Mucosa of stomach (tissue), 1 donor: ENCODE data around the gene PLCL2.
"Not testable (repeated sequence)": the region's sequence is repeated elsewhere in the genome, so short reads cannot be mapped to it uniquely, and the experiment has no call there.

Experiments
- H3K27me3 ChIP-seq: one replicate; pipeline ENCODE4 v1.7.0; 2013; ENCODE audit warnings: mild to moderate bottlenecking, low read length; ENCODE audit not compliant: control insufficient read depth, insufficient read depth
- H3K36me3 ChIP-seq: one replicate; pipeline ENCODE4 v1.7.0; 2013; ENCODE audit warnings: low read length; ENCODE audit not compliant: control insufficient read depth, insufficient read depth
- H3K4me1 ChIP-seq: one replicate; pipeline ENCODE4 v1.7.0; 2013; ENCODE audit warnings: mild to moderate bottlenecking, low read length; ENCODE audit not compliant: control insufficient read depth, insufficient read depth
- H3K4me3 ChIP-seq: one replicate; pipeline ENCODE4 v1.7.0; 2013; ENCODE audit warnings: low read length
- H3K9ac ChIP-seq: one replicate; pipeline ENCODE4 v1.7.0; 2013; ENCODE audit warnings: mild to moderate bottlenecking, low read length, moderate library complexity
- H3K9me3 ChIP-seq: one replicate; pipeline ENCODE4 v1.7.0; 2013; ENCODE audit warnings: mild to moderate bottlenecking, low read length, moderate library complexity; ENCODE audit not compliant: control insufficient read depth
- donor health status: Pancreatic carcinoma.

The PLCL2 gene

DNA sequence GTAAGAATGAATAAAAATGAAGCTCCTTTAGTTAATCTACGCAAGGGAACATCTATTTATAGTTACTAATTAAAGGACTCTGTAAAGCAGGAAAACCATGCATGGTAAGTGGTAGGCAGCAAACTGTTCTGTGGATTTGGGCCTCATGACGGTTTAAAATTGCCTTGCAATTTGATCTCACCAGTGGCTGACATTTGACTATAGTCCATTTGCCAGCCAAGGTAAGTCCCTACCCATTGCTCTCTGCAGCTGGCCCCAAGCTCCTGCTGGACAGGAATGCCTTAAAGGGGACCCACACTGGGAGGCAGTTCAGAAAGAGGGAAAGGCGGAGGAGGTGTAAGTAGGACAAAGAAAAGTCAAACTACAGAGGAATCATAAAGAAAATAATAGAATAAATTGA, 203.3 kb downstream of the PLCL2 start:
- H3K4me1 ChIP-seq: no peaks in the 10 kb centered on the region
- no peak overlapping the region for H3K4me3 ChIP-seq
- H3K27me3 ChIP-seq: no peaks in the 10 kb centered on the region
- no peak overlapping the region for H3K9ac ChIP-seq
- no peaks in the 10 kb centered on the region for H3K36me3 ChIP-seq
- H3K9me3 ChIP-seq: no peaks in the 10 kb centered on the region

GRCh38 chr3:17088602-17089313, 204.0 kb downstream of the PLCL2 start:
- Histone ChIP-seq H3K9ac (no peak overlapping the region), H3K27me3 (no peaks in the 10 kb centered on the region), H3K4me3 (no peak overlapping the region), H3K9me3 (no peaks in the 10 kb centered on the region), H3K36me3 (no peaks in the 10 kb centered on the region), H3K4me1 (no peaks in the 10 kb centered on the region)

- H3K4me3 ChIP-seq: no peak overlapping the region
- no peak overlapping the region for H3K9ac ChIP-seq
- no peaks in the 10 kb centered on the region for H3K27me3 ChIP-seq
- no peaks in the 10 kb centered on the region for H3K4me1 ChIP-seq
- no peaks in the 10 kb centered on the region for H3K9me3 ChIP-seq
- H3K36me3 ChIP-seq: no peaks in the 10 kb centered on the region
These were observed 204.6 kb downstream of the PLCL2 start for GRCh38 chr3:17089314-17089700.

- H3K9me3 ChIP-seq: no peaks in the 10 kb centered on the region
- H3K9ac ChIP-seq: no peak overlapping the region
- no peaks in the 10 kb centered on the region for H3K4me1 ChIP-seq
- H3K4me3 ChIP-seq: no peak overlapping the region
- H3K27me3 ChIP-seq: no peaks in the 10 kb centered on the region
- H3K36me3 ChIP-seq: no peaks in the 10 kb centered on the region
These were observed 205.7 kb downstream of the PLCL2 start for GRCh38 chr3:17090280-17090983.

DNA sequence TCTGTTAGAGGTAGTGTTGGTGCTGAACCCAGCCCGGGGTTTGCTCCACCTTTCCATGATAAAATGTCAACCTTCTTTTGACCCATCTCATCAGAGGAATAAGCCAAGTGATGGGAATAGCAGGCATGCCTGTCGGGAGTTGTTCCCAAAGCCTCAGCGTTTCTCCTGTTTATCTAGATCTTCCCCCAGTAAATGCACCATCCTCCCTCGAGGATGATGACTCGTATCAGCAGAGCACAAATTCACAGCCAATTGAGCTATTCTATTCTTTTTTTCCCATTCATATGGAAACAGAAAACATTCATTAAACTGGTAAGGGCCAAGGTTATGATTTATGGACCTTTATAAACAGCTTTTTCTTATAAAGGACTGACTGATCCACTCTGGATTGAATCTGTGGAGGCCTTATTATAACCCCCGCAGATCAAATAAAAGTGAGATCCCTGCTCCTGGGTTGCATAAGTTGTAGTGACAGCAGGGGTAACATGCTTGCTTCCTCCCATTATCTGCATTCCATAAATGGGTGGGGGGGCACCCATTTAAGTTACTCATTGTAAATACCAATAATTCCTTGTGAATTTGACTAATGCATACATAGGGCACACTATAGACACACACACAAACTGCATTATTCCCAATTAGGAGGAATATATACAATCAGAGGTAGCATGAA, 207.3 kb downstream of the PLCL2 start:
- Histone ChIP-seq H3K36me3 (no peaks in the 10 kb centered on the region), H3K9ac (no peak overlapping the region), H3K27me3 (no peaks in the 10 kb centered on the region), H3K4me1 (no peaks in the 10 kb centered on the region), H3K4me3 (no peak overlapping the region), H3K9me3 (no peaks in the 10 kb centered on the region)

DNA sequence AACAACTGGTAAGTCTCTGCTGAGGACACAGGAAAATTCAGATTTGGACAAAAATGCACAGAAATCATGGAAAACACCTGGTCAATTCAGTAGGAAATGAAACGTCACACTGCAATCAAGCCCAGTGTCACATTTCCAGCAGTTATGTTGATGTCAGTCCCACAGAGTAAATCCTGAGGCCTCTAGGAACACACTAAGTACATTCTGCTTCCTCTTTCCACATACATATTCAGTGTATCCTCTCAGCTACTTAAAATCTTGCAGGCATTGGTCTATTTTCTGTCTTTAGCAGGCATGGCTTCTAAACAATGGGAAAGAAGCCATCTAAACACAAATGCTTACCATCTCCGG, 207.8 kb downstream of the PLCL2 start:
- H3K9me3 ChIP-seq: no peaks in the 10 kb centered on the region
- H3K27me3 ChIP-seq: no peaks in the 10 kb centered on the region
- no peaks in the 10 kb centered on the region for H3K4me1 ChIP-seq
- no peak overlapping the region for H3K9ac ChIP-seq
- no peaks in the 10 kb centered on the region for H3K36me3 ChIP-seq
- H3K4me3 ChIP-seq: no peak overlapping the region

DNA sequence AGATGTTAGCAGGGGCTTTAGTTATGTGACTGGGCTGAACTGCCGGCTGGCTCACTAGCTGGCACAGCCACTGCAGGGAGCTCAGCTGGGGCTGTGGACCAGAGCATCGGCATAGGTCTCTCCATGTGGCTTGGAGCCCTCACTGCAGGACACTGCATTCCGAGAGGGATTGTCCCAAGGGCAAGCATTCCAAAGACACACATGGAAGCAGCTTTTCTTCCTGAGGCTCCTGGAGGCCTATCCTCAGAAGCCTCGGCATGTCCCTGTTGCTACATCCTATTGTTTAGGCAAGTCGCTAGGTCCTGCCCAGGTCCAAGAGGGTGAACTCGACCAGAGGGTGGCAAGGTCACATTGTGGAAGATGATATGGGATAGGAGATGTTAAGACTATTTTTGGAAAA, 209.8 kb downstream of the PLCL2 start:
- no peak overlapping the region for H3K4me3 ChIP-seq
- no peaks in the 10 kb centered on the region for H3K9me3 ChIP-seq
- H3K4me1 ChIP-seq: no peaks in the 10 kb centered on the region
- no peaks in the 10 kb centered on the region for H3K27me3 ChIP-seq
- H3K36me3 ChIP-seq: no peaks in the 10 kb centered on the region
- no peak overlapping the region for H3K9ac ChIP-seq

DNA sequence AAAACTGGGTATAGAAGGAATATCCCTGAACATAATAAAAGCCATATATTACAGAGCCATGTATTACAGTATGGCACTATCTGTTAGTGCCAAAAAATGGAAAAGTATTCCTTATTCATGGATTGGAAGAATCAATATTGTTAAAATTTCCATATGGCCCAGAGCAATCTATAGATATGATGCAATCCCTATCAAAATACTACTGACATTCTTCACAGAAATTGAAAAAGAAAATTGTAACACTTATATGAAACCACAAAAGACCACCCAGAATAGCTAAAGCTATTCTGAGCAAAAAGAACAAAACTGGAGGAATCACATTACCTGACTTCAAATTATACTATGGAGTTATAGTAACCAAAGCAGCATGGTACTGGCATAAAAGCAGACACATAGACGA, 218.8 kb downstream of the PLCL2 start:
- Histone ChIP-seq H3K4me3 (no peak overlapping the region), H3K9me3 (no peaks in the 10 kb centered on the region), H3K4me1 (no peaks in the 10 kb centered on the region), H3K9ac (no peak overlapping the region), H3K27me3 (no peaks in the 10 kb centered on the region), H3K36me3 (no peaks in the 10 kb centered on the region)

- not testable (repeated sequence) for H3K36me3 ChIP-seq
These were observed 222.0 kb downstream of the PLCL2 start for GRCh38 chr3:17106801-17107200.

DNA sequence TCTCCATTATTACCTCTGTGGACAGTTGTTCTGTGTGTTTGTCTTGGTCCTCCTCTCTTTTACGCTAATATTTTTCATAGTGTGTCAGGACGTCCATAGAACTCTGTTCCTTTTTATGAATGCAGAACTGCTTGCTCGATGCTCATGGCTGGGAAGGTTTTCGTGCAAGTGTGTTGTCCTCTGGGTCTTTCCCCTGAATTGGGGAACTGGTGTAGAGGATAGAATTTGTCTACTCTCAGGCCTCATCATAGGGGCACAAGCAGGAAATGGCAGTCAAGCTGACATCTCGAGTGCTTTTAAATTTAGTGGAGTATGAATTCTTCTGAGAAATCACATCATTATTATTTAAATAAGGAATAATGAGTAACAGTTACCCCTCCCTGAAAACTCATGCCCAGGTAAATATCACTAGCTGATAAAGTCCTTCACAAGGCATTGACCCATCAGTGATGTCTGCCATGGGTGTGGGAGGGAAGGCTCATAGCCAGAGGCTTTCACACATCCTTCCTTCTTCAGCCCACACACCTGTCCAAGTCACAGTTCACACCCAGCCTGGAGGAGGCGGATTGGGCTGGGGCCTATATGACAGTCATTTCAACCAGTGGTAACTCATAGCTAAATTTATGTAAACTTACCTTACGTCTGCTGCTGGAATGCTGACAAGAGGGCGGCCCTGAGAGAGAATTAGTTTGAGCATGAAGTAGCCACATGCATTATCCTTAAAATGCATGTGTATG, 226.1 kb downstream of the PLCL2 start:
- no peak overlapping the region for H3K9ac ChIP-seq
- no peaks in the 10 kb centered on the region for H3K36me3 ChIP-seq
- no peak overlapping the region for H3K4me3 ChIP-seq
- H3K27me3 ChIP-seq: no peaks in the 10 kb centered on the region
- no peaks in the 10 kb centered on the region for H3K4me1 ChIP-seq
- H3K9me3 ChIP-seq: no peaks in the 10 kb centered on the region

More at GRCh38 chr3:17106801-17107200, 222.0 kb downstream of the PLCL2 start:
- not testable (repeated sequence) for H3K9ac ChIP-seq, H3K27me3 ChIP-seq, H3K9me3 ChIP-seq, H3K4me1 ChIP-seq, H3K4me3 ChIP-seq

- no peaks in the 10 kb centered on the region for H3K36me3 ChIP-seq
- H3K9me3 ChIP-seq: no peaks in the 10 kb centered on the region
- H3K27me3 ChIP-seq: no peaks in the 10 kb centered on the region
- H3K4me1 ChIP-seq: no peaks in the 10 kb centered on the region
- H3K9ac ChIP-seq: no peak overlapping the region
- H3K4me3 ChIP-seq: no peak overlapping the region
These were observed 226.8 kb downstream of the PLCL2 start for GRCh38 chr3:17111586-17111985.

DNA sequence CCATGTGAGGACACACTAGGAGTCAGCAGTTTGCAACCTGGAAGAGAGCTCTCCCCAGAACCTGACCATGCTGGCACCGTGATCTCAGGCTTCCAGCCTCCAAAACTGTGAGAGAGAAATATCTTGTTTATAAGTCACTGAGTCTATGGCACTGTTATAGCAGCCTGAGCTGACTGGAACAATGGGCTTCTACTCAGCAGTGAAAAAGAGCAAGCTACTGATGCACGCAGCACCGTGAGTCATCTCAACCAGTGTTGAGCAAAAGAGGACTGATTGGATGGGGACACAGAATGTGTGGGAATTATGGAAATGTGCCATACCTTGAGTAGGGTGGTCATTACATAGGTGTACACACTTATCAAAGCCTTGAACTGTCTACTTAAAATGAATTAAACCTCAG, 230.4 kb downstream of the PLCL2 start:
- Histone ChIP-seq H3K36me3 (no peaks in the 10 kb centered on the region), H3K9ac (no peak overlapping the region), H3K9me3 (no peaks in the 10 kb centered on the region), H3K27me3 (no peaks in the 10 kb centered on the region), H3K4me1 (no peaks in the 10 kb centered on the region), H3K4me3 (no peak overlapping the region)
